HUDEP-2 (cell line): ENCODE results near the gene OR2A5.
"Not testable (repeated sequence)": the region's sequence is repeated elsewhere in the genome, so short reads cannot be mapped to it uniquely, and the experiment has no call there.

Experiments used
- DNase-seq, 76 experiments: peaks; one replicate each; lab custom pipeline; 2025; ENCODE audit not compliant: unreplicated experiment in 76 of 76; lab: John Stamatoyannopoulos, UW

OR2A5 gene, protein sequence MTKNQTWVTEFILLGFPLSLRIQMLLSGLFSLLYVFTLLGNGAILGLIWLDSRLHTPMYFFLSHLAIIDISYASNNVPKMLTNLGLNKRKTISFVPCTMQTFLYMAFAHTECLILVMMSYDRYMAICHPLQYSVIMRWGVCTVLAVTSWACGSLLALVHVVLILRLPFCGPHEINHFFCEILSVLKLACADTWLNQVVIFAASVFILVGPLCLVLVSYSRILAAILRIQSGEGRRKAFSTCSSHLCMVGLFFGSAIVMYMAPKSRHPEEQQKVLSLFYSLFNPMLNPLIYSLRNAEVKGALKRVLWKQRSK

DNA sequence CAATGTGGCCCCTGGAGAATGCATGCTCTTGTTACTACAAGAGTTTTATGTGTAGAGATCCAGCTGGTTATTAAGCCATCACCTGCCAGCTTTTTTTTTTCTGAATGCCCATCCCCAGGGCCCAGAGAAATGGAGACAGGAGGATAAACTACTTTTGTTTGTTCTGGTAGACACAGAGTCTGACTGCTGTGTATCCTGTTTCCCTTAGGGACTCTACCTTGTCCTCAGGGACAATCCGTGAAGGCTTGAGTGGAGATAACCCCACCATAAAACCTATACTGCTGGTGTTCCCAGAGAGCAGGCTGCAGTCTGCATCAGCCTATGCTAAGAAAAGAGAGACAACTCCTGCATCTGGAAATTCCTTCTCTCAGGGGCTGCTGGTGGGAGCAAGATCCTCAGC is at the start of gene OR2A5:
OR2A5 (plus strand) TSS at position 301 of the 400 bp plus-strand sequence. CDS start 1,454 bp downstream, outside the sequence.
- DNase-seq: no peak

DNA sequence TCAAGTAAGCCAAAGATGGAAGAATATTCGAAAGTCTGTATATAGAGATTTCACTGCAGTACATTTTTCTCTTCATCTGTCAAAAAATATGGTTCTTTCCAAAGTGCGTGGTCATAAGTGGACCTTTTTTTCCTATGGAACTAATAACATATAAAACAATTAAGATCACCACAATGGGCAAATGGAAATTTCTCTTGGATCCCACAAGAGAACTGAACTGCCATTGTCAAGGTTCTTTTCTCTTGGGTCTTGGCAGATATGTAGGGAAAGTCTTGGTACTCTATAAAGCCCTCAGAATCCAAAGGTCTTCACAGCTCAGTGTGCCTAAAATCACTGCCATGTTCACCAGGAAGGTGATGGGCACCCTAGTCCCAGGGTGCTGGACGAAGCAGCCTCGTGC is 48.7 kb upstream of the OR2A5 start, which contains the start of gene OR6B1:
OR6B1 (plus strand) TSS at position 301 of the 400 bp plus-strand sequence. CDS start 3,677 bp downstream, outside the sequence.
- no peak for DNase-seq

DNA sequence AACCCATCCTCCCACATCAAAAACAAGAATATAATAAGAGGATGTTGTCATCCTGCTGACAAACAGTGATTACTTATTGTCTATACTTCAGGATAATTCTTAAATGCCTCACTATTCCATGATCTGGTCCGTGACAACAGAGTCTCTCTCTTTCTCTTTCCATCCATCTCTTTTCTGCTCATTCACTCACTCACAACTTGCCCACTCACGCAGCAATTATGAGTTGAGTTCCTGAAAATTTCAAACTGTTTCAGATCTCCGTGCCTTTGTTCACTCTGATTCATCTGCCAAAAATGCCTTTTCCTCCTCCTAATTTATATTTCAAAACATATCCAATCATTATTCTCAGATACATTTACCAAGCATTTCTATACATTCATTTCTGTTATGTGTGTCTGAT is 47.2 kb upstream of the OR2A5 start:
- no peak for DNase-seq

DNA sequence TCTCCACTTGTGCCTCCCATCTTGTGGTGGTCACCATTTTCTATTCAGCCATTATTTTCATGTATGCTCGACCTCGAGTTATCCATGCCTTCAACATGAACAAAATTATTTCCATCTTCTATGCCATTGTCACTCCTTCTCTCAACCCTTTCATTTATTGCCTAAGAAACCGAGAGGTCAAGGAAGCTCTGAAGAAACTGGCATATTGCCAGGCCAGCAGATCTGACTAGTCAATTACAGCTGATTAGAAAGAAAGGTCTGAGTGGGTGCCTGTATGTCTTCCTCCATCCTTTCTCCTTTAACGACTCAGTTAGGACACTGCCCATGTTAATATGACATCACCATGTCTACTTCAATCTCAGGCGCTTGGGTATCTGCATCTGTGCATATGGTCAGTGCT is 44.0 kb upstream of the OR2A5 start:
- no peak for DNase-seq

DNA sequence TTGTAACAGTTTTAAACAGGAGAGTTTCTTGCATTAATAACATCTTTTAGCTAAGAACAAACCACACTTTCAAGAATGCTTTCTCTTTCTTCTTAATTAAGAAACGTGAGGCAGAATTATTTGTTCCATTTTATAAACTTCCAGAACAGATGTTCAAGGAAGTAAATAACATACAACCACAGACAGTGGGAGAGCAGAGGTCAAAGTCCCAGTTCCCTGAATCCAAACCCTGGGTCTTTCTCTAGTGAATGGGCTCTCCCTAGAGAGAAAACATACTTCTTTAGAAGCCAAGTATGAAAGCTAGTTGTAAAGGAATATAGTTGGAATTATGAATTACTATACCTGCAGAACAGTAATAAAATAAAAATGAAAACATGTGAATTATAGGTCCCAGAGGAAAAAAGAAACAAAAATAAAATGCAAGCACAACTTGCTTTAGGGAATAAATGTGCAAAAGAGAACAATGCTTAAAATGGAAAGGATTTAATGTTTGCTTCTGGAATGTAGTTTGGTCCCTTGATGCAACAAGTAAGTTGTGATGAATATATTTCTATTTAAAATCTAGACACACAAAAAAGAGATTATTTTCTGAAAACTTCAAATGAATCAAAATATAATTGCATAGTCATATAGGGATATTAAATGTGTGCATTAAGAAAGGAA is 42.6 kb upstream of the OR2A5 start:
- DNase-seq: no peak

DNA sequence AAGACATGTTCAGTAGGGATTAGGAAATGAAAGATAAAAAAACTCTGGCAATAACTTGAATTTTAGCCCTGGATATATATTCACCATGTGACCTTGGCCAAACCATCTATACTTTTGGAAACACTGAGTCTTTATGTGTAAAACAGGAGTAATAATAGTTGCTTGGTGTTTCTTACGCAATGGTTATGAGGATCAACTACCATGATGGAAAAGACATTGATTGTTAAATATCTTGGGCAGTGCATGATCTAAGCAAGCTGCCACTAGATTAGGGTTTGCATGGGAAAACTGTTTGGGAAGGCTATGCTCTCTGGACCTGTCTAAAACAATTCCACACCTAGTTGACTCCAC is 42.1 kb upstream of the OR2A5 start:
- DNase-seq: no peak

DNA sequence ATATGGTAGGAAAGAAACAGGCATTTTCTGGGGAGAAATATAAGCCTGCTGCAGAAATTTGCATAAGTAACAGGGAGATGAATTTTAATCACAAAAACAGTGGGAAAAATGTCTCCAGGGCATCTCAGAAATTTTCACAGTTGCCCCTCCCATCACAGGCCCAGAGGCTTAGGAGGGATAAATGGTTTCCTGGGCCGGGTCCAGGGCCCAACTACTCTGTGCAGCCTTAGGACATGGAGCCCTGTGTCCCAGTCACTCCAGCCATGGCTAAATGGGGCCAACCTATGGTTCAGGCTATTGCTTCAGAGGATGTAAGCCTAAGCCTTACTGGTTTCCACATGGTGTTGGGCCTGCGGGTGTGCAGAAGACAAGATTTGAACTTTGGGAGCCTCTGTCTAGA is 39.4 kb upstream of the OR2A5 start:
- no peak for DNase-seq

DNA sequence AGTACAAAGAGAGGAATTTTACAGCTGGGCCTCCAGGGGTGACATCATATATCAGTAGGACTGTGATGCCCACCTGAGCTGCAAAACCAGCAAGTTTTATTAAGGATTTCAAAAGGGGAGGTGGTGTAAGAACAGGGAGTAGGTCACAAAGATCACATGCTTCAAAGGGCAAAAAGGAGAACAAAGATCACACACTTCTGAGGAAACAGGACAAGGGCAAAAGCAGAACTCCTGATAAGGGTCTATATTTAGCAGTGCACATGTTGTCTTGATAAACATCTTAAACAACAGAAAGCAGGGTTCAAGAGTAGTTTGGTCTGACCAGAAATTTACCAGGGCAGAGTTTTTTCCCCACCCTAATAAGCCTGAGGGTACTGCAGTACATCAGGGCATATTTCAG is 38.7 kb upstream of the OR2A5 start:
- DNase-seq: not testable (repeated sequence)

DNA sequence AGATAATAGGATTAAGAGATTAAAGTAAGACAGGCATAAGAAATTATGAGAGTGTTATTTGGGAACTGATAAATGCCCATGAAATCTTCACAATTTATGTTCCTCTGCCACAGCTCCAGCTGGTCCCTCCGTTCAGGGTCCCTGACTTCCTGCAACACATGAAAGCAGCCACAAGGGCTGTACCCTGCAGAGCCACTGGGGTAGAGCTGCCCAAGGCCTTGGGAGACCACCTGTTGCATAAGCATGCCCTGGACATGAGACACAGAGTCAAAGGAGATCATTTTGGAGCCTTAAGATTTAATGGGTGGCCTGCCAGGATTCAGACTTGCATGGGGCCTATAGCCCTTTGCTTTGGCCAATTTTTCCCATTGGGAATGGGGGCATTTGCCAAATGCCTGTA is 37.9 kb upstream of the OR2A5 start:
- not testable (repeated sequence) for DNase-seq

DNA sequence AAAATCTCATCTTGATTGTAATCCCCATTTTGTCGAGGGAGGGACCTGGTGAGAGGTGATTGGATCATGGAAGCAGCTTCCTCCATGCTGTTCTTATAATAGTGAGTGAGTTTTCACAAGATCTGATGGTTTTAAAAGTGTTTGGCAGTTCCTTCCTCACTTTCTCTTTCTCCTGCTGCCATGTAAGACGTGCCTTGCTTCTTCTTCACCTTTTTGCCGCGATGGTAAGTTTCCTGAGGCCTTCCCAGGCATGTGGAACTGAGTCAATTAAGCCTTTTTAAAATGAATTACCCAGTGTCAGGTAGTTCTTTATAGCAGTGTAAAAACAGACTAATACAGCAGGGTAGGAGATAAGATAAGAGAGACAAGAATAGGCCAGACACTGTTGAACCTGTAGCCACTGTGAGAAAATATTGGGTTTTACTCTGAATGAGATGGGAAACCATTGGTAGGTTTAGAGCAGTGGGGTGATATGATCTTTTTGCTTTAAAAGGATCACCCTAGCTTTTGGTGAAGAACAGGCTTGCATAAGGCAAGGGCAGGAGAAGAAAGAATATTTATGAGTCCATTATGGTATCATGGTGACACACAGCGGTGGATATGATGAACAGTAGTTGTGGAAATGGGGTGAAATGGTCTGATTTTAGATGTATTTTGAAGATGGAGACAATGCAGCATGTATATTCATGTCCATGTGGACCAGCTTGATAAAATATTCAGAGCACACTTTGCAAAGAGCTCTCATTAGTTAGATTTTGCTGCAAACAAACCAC is 37.1 kb upstream of the OR2A5 start:
- DNase-seq: no peak

DNA sequence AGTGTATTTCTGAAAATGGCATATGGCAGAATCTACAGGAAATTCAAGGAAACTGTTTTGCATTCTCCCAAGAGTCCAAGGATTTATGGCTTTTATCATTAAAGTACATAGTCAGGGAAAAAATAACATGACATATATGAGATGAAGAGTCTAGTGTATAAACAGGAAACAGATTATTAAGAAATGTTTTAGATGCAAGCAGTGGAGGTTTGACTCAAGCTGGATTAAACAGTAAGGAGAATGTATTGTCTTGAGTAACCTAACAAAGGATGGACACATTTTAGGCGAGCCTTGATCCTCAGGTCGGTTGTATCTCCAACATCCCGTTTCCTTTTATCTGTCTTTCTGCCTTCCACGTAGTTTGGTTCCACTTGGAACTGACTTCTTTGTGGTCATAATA is 30.7 kb upstream of the OR2A5 start:
- DNase-seq: no peak

DNA sequence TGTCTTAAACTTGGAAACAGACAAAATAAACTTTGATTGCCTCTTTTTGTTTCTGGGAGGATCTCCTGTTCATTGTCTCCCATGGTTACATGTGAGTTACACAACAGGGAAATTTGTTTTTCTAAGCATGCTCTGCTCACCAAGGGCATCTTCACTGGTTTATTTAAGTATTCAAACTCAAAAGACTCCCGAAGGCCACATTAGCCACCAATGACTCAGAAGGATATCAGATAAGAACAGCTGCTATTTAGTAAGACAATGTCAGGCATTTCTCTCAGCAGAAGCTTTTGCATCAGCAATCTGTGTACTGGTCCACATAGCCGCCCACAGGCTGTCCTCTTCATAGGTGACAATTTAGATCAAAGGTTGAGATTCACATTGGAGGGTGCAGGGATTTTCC is 29.3 kb upstream of the OR2A5 start:
- no peak for DNase-seq

DNA sequence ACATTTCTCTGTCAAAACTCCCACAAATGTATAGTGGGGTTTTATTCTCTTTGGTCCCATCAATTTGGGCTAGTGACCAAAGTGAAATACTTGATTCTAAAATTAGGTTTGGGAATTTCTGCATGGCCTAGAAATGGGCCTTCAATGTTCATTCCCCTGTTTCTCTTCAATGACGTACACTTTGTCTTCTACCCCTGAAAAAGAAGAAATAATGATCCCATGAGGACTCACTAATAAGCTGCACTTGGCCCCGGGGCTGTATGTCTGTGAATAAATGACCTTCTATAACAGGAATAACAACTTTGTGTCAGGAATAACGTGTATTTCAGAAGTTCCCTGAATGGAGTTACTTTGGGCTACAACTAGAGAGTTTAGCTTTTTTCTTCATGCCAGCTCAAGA is 28.4 kb upstream of the OR2A5 start:
- no peak for DNase-seq

DNA sequence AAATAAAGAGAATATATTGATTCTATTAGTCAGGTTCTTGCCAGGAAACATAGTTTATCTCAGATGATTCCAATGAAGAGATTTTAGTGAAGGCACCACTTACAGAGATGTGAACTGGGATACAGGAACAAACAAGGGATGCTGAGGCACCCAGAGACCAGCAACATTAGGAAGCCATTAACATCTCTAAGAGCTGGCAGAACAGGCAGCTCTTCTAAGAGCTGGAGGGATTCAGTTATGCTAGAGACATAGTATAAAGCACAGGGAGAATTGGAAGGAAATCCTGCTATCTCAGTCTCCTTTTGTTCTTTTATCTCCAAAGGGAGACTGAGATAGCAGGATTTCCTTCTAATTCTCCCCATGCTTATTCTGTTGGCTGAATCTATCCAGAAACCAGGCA is 26.6 kb upstream of the OR2A5 start:
- DNase-seq: no peak

DNA sequence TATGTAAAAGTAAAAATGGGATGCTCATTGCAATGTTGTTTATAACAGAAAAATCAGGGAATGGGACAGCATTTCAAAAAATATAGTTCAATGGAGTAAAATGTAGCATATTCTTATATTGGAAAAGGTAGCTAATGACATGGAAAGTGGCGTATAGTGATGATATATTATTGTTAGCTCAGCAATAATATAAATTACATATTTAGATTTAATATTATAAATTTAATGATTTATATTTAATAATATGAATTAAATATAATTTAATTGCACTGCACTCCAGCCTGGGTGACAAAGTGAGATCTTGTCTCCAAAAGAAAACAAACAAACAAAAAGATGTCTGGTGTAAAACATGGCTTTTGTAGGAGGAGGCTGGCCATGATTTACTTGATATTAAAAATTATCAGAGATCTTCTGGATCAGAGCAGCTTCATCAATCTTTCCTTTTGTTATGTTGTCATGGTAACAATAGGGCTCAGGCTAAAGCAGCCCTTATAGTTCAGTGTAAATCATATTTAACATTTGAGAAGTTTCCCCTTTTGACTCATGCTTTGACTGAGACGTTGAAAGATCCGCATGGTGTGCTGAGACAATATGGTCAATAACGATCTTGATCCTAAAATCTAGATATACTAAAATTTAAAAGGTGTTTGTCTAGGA is 25.4 kb upstream of the OR2A5 start:
- DNase-seq: no peak

DNA sequence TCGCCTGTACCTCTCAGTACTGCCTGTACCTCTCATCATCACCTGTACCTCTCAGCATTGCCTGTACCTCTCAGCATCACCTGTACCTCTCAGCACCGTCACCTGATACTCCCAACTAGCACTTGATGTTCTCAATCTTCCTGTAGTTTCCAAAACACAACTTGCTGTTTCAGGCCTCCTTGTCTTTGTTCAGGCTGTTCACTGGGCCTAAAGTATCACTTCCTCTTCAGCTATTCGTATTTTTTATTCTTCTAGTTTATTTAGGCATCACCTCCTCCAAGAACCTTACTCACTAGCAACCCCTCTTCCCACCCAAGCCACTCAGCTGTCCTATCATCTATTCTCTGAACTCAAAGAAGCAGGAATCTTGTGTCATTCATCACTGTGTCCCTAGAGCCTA is 24.5 kb upstream of the OR2A5 start:
- DNase-seq: no peak

DNA sequence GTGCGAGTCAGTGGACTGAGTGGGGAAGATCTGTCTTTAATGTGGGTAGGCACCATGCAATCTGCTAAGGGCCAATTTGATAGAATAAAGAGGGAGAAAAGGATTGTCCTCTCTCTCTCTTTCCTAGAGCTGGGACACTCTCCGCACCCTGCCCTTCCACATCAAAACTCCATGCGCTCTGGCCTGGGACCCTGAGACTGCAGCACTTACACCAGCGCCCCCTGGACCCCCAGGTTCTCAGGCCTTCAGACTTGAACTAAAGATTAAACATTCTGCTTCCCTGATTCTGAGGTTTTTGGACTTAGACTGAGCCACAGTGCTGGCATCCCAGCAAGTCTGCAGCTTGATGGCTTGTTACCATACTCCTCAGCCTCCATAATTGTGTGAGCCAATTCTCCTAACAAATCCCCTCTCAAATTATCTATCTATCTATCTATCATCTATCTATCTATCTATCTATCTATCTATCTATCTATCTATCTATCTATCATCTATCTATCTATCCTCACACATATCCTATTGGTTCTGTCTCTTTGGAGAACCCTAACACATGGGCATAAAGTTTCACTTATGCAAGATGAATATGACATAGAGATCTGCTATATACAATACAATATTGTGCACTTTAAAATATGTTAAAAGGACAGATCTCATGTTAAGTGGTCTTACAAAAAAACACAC is 22.4 kb upstream of the OR2A5 start:
- no peak for DNase-seq

DNA sequence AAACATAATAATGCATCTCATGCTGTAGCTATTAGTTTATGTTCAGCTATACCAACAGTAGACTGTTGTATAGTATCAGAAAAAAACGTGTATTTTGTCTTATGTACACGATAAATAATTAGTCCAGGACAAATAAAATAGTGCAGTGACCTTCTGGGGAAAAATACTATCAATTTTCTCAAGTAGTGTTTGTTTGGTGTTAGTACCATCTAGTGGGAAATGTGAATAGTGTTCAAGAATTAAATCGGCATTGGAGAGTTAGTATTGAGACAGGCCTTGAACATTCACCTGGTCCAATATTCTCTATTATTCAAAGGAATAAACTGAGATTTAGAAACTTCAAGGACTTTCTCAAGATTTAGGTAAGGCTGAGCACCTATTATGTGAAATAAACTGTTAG is 21.7 kb upstream of the OR2A5 start:
- no peak for DNase-seq

DNA sequence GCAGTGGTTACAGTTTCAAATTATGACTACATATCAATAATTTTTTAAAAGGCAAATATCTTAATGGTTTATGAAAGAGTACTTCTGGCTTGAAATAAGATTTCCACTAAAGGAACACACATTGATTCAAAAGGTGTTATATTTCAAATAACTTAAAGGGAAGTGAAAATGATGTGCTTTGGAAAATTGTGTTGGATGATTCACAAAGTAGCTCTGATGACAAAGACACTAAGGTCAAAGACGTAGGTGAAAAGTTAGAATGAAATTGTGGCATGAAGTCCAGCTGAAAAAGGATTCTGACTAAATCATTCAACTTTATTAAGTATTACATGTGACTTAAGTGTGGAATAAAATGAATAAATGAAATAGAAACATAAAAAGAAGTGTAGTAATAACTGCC is 20.8 kb upstream of the OR2A5 start:
- DNase-seq: no peak

DNA sequence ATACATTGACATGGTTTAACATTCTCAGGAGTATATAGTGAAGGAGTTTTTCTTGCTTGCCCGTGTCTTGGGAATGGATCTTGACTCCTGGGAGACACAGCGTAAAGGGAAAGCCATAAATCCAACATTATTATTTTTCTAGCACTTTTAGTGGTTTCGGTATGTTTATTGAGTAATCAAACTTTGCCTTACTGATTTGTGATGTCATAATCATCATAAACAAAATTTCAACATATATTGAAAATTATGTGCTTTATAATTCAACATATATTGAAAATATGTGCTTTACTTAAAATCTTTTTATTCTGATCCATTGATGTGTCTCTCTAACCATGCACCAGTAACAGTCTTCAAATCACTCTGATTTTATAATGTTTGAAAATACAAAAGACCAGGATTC is 20.2 kb upstream of the OR2A5 start:
- no peak for DNase-seq

DNA sequence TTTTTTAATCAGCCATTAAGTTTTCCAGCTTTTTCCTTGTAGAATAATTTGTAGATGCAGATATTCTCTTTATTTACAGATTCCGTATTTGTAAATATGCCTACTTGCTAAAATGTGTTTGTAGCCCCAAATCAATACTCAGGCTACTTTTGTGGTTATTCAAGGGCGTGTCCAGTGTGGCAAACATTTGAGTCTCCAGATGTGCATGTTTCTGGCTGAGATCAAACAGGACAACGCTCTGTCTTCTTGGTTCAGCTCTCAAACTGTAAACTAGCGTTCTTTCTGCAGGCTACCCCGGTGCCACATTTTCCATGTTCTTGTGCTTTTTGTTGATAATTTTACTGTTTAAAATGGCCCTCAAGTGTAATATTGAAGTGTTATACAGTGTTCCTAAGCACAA is 16.2 kb upstream of the OR2A5 start:
- DNase-seq: no peak
